Endothelial cell of umbilical vein (primary cell): ENCODE results near the gene CXCL16. TPM values are rescaled to one million over a fixed set of nuclear protein-coding genes. Genes with fewer than 3 reads are reported as not detected.

Source experiments
- Bru-seq: library from RNA; stranded (reverse); fragments of 400-500 nt; gene quantifications from one replicate; lab custom pipeline; 2021; lab: Mats Ljungman, UMichigan
- BruChase-seq, 2 experiments: library from RNA; stranded (reverse); fragments of 400-500 nt; gene quantifications; one replicate each; lab custom pipeline; 2021; lab: Mats Ljungman, UMichigan
- BruUV-seq: library from RNA; stranded (reverse); fragments of 400-500 nt; replicated peaks from 2 replicates; lab custom pipeline; 2021; lab: Mats Ljungman, UMichigan
- CTCF ChIA-PET: fragments of 300-600, 350-600 bp; sonication (Branson Sonifier 250); formaldehyde crosslinking; loops from one replicate; lab custom pipeline; 2021; ENCODE audit warnings: antibody characterized with exemption, inconsistent platforms; lab: Charles Lee
- POLR2A ChIA-PET: fragments of 300-600, 350-600 bp; sonication (Branson Sonifier 250); formaldehyde crosslinking; loops from one replicate; lab custom pipeline; 2021; ENCODE audit warnings: antibody characterized with exemption, inconsistent platforms; lab: Charles Lee
- DNase-seq: peaks from one replicate; pipeline ENCODE4 v3.0.0-alpha.2; 2011; ENCODE audit warnings: low read depth, low spot score
- FAIRE-seq: peaks from 2 replicates; lab custom pipeline; 2011; peaks lifted over from hg19 to GRCh38; lab: Jason Lieb, UNC
- H2AFZ ChIP-seq: 2 replicates; pipeline ENCODE4 v1.6.0; 2012; ENCODE audit warnings: low read depth, low read length, control low read depth, inconsistent platforms
- H3K27ac ChIP-seq: 2 replicates; pipeline ENCODE4 v1.5.1; 2011; ENCODE audit warnings: low read depth, mild to moderate bottlenecking, control low read depth, low read length, moderate library complexity; ENCODE audit not compliant: insufficient read depth
- H3K27me3 ChIP-seq, 2 experiments: 2 replicates each; pipeline versions ENCODE4 v1.6.0 to v1.6.1; 2011; ENCODE audit warnings: low read length in 2 of 2, mixed read lengths in 1 of 2; ENCODE audit not compliant: control insufficient read depth in 2 of 2, insufficient read depth in 2 of 2
- H3K36me3 ChIP-seq, 2 experiments: 2 replicates in 1 of 2; 3 replicates in 1 of 2; pipeline ENCODE4 v1.5.1; 2011; ENCODE audit warnings: low read length in 2 of 2, mild to moderate bottlenecking in 1 of 2, moderate library complexity in 1 of 2; ENCODE audit not compliant: control insufficient read depth in 2 of 2, insufficient read depth in 2 of 2; ENCODE audit errors: extremely low read depth in 1 of 2
- H3K4me1 ChIP-seq: 3 replicates; pipeline ENCODE4 v1.5.1; 2011; ENCODE audit warnings: mild to moderate bottlenecking, low read length; ENCODE audit not compliant: control insufficient read depth, insufficient read depth; ENCODE audit errors: extremely low read depth
- H3K4me2 ChIP-seq: 2 replicates; pipeline ENCODE4 v1.6.1; 2011; ENCODE audit warnings: low read length, control low read depth, mixed read lengths; ENCODE audit not compliant: insufficient read depth
- H3K4me3 ChIP-seq, 3 experiments: fragments of 200-600 bp in 1 of 3; sonication (generic), shearing (Covaris generic) in 1 of 3; replicated peaks in 1 of 3; 2 replicates each; pipeline ENCODE4 v1.5.1; 2011 to 2016; ENCODE audit warnings: control low read depth in 3 of 3, low read length in 3 of 3, mild to moderate bottlenecking in 2 of 3, inconsistent platforms in 1 of 3, low read depth in 1 of 3, moderate library complexity in 1 of 3; ENCODE audit not compliant: insufficient read depth in 1 of 3
- H3K79me2 ChIP-seq: 2 replicates; pipeline ENCODE4 v1.6.0; 2012; ENCODE audit warnings: low read length, inconsistent platforms; ENCODE audit not compliant: control insufficient read depth, insufficient read depth
- H3K9ac ChIP-seq: replicated peaks from 2 replicates; pipeline ENCODE3; 2011; ENCODE audit warnings: low read length, control low read depth; ENCODE audit not compliant: insufficient read depth; ENCODE audit errors: extremely low read depth
- H3K9me1 ChIP-seq: replicated peaks from 3 replicates; pipeline ENCODE4 v1.6.0; 2011; ENCODE audit warnings: mild to moderate bottlenecking, low read length; ENCODE audit not compliant: control insufficient read depth, insufficient read depth; ENCODE audit errors: extremely low read depth
- H3K9me3 ChIP-seq: replicated peaks from 2 replicates; pipeline ENCODE4 v1.5.1; 2012; ENCODE audit warnings: low read length, inconsistent platforms; ENCODE audit not compliant: control insufficient read depth, insufficient read depth
- H4K20me1 ChIP-seq: replicated peaks from 2 replicates; pipeline ENCODE3; 2011; ENCODE audit warnings: mild to moderate bottlenecking, low read length; ENCODE audit not compliant: control insufficient read depth, insufficient read depth; ENCODE audit errors: extremely low read depth
- EZH2 ChIP-seq: IDR thresholded peaks from 2 replicates; pipeline ENCODE4 v1.6.1; 2012; ENCODE audit warnings: borderline replicate concordance, low read depth, mild to moderate bottlenecking, moderate library complexity, low read length, inconsistent platforms; ENCODE audit not compliant: severe bottlenecking
- POLR2AphosphoS5 ChIP-seq: IDR thresholded peaks from 2 replicates; pipeline ENCODE4 v1.6.1; 2012; ENCODE audit warnings: low read depth, mild to moderate bottlenecking, control low read depth, low read length, moderate library complexity; ENCODE audit not compliant: insufficient read depth
- dilution Hi-C: fragments of 300-500 bp; cut with MboI; formaldehyde crosslinking; loops from one replicate; pipeline ENCODE4 v1.15.0; 2019; ENCODE audit warnings: low sequenced_read_pairs; ENCODE audit not compliant: extremely low pct_ligation_motif_present
- intact Hi-C: fragments of 100-400 bp; cut with micrococcal nuclease; formaldehyde crosslinking; loops from one replicate; pipeline ENCODE4 v1.10.0; 2022
- long read RNA-seq: library from polyadenylated mRNA; stranded (forward); transcript quantifications from one replicate; pipeline ENCODE4 v2.0.0, GENCODE V29; 2021
- polyA minus RNA-seq, 3 experiments: library from RNA; depleted of rRNA, polyadenylated mRNA; stranded (reverse); fragments of >200 nt; gene quantifications; 1 replicate in 1 of 3; 2 replicates in 2 of 3; pipeline ENCODE4 v1.2.3, GENCODE V29; 2011
- polyA plus RNA-seq, 4 experiments: library from polyadenylated mRNA; depleted of rRNA in 3 of 4; stranded (reverse) in 3 of 4; unstranded in 1 of 4; fragments of >200 nt; gene quantifications; 2 replicates each; pipeline versions ENCODE4 v1.2.1 to v1.2.3, GENCODE V29; 2011 to 2012; ENCODE audit warnings: missing spikeins in 1 of 4
- total RNA-seq: library from RNA; stranded (reverse); gene quantifications from 2 replicates; pipeline ENCODE4 v1.2.3, GENCODE V29; 2021

The CXCL16 gene, protein sequence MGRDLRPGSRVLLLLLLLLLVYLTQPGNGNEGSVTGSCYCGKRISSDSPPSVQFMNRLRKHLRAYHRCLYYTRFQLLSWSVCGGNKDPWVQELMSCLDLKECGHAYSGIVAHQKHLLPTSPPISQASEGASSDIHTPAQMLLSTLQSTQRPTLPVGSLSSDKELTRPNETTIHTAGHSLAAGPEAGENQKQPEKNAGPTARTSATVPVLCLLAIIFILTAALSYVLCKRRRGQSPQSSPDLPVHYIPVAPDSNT
- total RNA-seq (4.8 and 5.4 TPM in 2 replicates), polyA plus RNA-seq (6.1 and 7.3 TPM in 2 replicates), polyA minus RNA-seq (4.6 and 4.7 TPM in 2 replicates), Bru-seq, nascent RNA (percentile 26 among the genes with signal in this experiment), BruChase-seq, experiment 1, labeled RNA remaining after a 6-hour chase (percentile 47 among the genes with signal in this experiment), BruChase-seq, experiment 2, labeled RNA remaining after a 2-hour chase (percentile 39 among the genes with signal in this experiment)
- 4.0 and 4.6 TPM in 2 replicates for polyA plus RNA-seq (2011; cell fraction: cytosol; rRNA removed)
- polyA plus RNA-seq (2011; cell fraction: nucleus; rRNA removed), result 1.1 and 1.7 TPM in 2 replicates
- 4.5 and 5.3 TPM in 2 replicates for polyA plus RNA-seq (2012)
- 3.6 TPM for polyA minus RNA-seq (2011; cell fraction: cytosol; rRNA and poly(A)+ RNA removed)
- polyA minus RNA-seq (2011; cell fraction: nucleus; rRNA and poly(A)+ RNA removed), result 0.67 and 0.87 TPM in 2 replicates
- long read RNA-seq, transcript CXCL16-201 (6 exons, 2,222 nt), result major isoform, 16 of 21 reads
- long read RNA-seq, partial matches to known transcripts, result 0 of 21 reads
- long read RNA-seq, other reads (novel, unspliced or antisense), result 0 of 21 reads

DNA sequence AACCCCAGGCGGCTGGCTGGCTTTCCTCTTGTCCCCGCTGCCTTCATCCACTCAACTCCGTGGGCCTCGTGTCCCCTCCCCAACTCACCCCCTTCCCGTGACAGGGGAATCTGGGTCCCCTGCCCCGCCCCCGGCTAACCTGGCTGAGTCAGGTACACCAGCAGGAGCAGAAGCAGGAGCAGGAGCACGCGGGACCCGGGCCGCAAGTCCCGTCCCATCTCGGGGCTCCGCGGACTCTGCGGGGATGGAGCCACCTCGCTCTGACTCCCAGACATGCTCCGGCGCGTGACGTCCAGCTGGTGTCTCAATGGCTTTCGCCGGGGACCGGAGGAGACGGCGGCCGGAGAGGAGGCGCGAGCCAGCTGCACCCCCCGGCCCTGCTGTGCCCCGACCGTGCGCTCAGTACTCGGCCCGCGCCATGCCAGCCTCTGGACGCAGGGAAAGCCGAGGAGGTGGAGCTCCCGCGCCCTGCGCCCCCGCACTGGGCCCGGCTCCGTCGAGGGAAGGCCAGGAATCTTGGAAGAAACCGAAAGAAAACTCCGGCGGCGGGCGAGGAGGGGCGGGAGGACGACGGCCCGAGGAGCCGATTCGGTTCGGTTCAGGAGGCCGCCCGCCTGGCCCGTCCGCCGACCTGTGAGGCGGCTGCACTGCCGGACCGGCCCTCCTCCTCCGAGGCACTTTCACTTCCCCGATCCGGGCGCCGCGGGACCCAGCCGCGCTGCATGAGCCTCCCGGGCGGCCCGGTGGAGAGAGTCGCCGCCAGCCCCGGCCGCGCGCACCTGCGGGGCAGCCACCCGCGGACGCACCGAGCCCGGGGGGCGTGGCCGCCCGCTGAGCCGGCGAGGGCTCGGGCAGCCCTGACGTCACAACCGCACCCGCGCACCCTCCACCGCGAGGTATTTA, at the start of gene CXCL16, which contains the start of gene ZMYND15:
TSS of gene CXCL16 (minus strand) at position 807 of the 903 bp plus-strand sequence. CDS start at position 218, 589 bp downstream.
TSS of gene ZMYND15 (plus strand) at position 712 of the 903 bp plus-strand sequence. CDS start 716 bp downstream, outside the sequence.
- dilution Hi-C loops (no loop called here), intact Hi-C loops (loop anchor here (1.0 kb wide), 1 partner anchor 8 kb away; the partner anchor contains the start of gene MED11)
- TF ChIP-seq POLR2AphosphoS5 (no peak), EZH2 (peak; percentile 23)
- Histone ChIP-seq H4K20me1 (no peaks in the 10 kb centered on the region), H3K27ac (no peak within 1 kb of the TSS), H3K4me2 (peak within 1 kb of the TSS; percentile 66), H2AFZ (peak within 1 kb of the TSS; percentile 71), H3K27me3 (peaks cover 9 to 11% of the 10 kb centered on the region in 2 experiments), H3K4me1 (peaks cover 13% of the 10 kb centered on the region), H3K9me1 (no peaks in the 10 kb centered on the region), H3K4me3 (peak within 1 kb of the TSS; percentile 31 to 53 (median 47)), H3K9ac (no peak within 1 kb of the TSS), H3K36me3 (no peaks in the 10 kb centered on the region), H3K9me3 (no peaks in the 10 kb centered on the region), H3K79me2 (no peaks in the 10 kb centered on the region)
- ChIA-PET CTCF (interaction anchor here (0.6 to 2.0 kb wide), 4 partner anchors 29 to 164 kb away, joined by 3 to 6 read pairs (median 4); partner anchors contain the start of genes ARRB2 and CHRNE), POLR2A (no interaction called here)
- BruUV-seq, result no TSS peak
- DNase-seq, result peak; percentile 49
- FAIRE-seq, result peak; percentile 62
